HG03066 (cell line): ENCODE data around the gene HGFAC.
"Not testable (repeated sequence)": the region's sequence is repeated elsewhere in the genome, so short reads cannot be mapped to it uniquely, and the experiment has no call there.

Experiments
- ATAC-seq: cut with Tn5 transposase; IDR thresholded peaks from one replicate; pipeline ENCODE4 v1.9.1; 2021; ENCODE audit warnings: low read depth; ENCODE audit not compliant: unreplicated experiment

Gene HGFAC

GRCh38 chr4:3439391-3439790, 2.4 kb upstream of the HGFAC start:
- no peak for ATAC-seq

GRCh38 chr4:3440011-3440410, 1.8 kb upstream of the HGFAC start:
- no peak for ATAC-seq

- ATAC-seq: no peak
Measured at GRCh38 chr4:3440979-3441500, 728 bp upstream of the HGFAC start.

DNA sequence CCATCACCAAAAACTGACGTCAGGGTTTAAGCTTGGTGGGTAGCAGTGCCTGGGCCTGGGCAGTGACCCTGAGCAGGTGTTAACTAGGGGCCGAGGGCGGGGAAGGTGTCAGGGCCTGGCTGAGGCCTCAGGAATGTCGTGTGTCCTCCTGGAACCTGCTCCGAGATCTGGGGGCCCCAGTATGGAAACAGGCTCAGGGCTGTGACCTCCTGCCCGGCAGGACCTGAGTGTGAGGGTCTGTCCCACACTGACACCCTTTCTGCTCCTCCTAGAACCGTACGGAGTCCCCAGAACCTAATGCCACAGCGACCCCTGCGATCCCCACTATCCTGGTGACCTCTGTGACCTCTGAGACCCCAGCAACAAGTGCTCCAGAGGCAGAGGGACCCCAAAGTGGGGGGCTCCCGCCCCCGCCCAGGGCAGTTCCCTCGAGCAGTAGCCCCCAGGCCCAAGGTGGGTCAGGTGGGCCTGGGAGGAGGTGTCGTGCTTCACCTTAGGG, 741 bp downstream of the HGFAC start:
- ATAC-seq: no peak

- no peak for ATAC-seq
Measured at GRCh38 chr4:3442959-3443749, 1.4 kb downstream of the HGFAC start.

DNA sequence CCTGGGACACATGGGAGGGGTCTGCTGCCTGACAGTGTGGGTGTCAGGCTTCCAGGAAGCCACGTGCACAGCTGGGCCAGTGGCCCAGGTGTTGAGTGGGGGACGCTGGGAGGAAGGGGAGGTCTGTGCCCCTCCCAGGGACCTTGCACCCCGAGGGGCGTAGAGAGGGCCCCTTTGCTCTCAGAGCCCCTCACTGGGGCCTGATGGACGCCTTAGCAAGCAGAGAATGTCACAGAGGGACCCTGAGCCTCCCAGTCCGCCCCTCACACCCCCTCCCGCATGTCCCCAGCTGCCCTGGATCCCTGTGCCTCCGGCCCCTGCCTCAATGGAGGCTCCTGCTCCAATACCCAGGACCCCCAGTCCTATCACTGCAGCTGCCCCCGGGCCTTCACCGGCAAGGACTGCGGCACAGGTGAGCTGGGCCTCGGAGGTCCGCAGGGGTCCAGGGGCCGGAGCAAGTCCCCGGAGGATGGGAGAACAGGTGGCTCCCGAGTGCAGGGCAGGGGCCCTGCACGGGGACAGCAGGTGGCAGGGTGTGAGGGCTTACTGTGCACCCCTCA, 2.1 kb downstream of the HGFAC start:
- no peak for ATAC-seq

- no peak for ATAC-seq
Measured at GRCh38 chr4:3444351-3445110, 2.8 kb downstream of the HGFAC start.

DNA sequence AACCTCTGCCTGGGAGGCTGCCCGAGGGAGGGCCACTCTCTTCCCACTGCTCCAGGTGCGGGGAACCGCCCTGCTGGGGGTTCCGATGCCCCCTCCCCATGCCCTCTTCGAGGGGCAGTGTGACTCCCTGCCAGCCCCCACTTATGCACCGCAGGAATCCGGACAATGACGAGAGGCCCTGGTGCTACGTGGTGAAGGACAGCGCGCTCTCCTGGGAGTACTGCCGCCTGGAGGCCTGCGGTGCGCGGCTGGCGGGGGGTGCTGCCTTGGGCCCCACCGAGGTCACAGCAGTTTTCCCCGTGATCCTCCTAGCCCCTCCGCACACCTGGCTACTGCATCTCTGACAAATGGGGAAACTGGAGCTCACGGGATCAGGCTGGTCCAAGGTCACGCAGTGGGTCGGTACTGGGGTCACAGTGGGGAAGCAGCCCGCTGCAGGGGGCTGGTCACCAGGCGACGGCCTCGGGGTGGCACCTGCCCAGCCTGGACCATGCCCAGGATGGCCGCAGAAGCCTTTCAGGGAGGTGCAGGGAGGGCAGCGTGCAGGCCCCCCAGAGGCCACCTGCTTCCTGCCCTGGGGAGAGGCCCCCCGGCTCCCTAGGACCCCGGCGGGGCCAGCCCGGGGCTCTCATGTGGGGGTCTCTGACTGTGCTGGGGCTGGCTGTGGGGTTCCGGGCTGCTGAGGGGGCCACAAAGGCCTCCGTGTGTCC, 3.5 kb downstream of the HGFAC start:
- ATAC-seq: no peak

DNA sequence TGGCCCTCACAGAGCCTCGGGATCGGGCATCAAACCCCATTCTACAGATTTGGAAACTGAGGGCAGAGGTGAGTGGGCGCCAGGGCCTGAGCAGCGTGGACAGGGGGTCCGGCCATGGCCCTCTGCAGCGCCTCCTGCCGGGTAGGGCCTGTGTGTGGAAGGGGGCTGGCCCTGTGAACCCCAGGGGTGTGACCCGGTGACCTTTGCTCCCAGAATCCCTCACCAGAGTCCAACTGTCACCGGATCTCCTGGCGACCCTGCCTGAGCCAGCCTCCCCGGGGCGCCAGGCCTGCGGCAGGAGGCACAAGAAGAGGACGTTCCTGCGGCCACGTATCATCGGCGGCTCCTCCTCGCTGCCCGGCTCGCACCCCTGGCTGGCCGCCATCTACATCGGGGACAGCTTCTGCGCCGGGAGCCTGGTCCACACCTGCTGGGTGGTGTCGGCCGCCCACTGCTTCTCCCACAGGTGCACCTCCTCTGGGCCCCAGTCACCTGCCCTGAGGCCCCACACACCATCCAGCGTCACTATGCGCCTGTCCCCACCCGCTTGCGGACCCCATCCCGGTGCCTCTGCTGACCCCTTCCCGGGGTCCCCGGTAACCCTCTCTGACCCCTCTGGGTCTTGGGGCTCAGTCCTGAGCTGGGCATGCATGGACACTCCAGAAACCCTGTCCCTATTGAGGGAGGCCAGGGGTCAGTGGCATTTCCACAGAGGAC, 4.2 kb downstream of the HGFAC start:
- no peak for ATAC-seq

DNA sequence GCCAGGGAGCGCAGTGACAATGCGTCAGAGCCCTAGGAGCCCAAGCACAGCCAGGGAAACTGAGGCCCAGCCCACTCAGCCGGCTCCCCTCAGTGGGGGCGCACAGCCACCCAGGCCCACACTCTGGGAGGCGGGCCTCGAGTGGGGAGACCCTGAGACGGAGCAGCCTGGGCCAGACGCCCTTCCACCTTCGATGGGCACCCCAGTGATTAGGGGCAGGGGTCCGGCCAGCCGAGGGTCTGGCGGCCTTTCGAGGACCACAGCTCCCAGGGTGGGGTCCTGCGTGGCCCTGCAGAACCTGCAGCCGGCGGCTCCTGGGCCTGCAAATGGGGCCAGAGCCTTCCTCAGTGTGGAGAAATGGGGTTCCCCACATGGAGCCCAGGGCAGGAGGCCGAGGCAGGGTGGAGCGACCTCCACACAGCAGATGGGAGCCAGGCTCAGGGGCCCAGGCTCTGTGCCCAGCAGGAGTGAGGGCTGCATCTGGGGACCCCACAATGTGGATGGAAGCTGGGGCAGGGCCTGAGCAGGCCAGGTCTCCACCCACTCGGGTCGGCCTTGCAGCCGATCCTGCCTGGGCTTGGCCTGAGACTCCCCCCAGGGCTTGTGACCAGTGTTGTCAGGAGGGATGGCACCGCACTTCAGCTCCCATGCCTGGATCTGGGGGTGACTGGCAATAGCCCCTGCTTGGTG, 5.0 kb downstream of the HGFAC start:
- ATAC-seq: no peak

DNA sequence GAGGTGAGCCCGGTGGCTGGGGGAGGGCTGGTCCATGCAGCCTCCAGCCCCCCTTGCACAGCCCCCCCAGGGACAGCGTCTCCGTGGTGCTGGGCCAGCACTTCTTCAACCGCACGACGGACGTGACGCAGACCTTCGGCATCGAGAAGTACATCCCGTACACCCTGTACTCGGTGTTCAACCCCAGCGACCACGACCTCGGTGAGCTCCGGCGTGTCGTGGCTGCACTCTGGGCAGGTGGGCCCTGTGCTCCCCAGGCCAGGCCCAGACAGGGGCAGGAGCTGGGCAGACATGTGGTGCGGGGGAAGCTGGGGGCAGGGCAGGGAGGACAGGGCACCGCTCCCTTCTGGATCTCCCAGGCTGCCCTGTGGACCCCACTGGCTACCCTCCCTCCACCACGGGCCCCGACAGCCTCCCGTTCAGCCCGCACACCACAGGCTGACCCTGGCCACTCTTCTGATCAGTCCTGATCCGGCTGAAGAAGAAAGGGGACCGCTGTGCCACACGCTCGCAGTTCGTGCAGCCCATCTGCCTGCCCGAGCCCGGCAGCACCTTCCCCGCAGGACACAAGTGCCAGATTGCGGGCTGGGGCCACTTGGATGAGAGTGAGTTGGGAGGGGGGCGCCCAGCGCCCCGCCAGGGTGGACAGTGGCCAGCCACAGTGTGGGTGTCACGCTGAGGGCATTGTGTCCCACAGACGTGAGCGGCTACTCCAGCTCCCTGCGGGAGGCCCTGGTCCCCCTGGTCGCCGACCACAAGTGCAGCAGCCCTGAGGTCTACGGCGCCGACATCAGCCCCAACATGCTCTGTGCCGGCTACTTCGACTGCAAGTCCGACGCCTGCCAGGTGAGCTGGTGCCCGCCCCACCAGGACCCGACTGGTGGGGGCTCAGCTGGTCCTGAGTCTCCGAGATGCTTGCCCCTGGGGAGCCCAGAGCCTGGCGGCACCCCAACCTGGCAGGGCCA, 5.9 kb downstream of the HGFAC start:
- ATAC-seq: no peak

DNA sequence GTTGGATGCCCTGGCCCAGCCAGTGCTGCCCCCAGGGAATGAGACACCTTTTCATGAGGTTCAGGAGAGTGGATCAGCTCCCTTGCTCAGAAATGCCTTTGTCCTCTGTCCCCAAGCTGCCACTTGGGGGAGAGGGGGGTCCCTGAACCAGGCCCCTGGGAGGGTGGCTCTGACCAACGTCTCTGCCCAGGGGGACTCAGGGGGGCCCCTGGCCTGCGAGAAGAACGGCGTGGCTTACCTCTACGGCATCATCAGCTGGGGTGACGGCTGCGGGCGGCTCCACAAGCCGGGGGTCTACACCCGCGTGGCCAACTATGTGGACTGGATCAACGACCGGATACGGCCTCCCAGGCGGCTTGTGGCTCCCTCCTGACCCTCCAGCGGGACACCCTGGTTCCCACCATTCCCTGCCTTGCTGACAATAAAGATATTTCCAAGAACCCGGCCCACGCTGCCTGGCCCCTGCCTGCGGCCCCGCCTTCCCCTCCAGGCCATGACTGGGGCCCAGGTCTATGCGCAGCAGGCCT, 7.3 kb downstream of the HGFAC start:
- no peak for ATAC-seq

GRCh38 chr4:3449574-3450534, 8.1 kb downstream of the HGFAC start:
- no peak for ATAC-seq

DNA sequence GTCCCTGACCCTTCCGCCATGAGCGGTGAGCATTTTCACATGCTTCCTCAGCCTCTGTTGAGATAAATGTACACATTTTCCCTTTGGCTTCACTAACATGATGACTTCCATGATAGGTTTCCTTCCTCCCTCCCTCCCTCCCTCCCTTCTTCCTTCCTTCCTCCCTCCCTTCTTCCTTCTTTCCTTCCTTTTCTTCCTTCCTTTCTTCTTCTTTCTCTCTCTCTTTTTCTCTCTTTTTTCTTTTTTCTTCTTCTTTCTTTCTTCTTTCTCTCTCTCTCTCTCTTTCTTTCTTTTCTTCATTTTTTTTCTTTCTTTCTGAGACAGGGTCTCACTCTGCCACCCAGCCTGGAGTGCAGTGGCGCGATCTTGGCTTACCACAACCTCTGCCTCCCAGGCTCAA, 8.9 kb downstream of the HGFAC start:
- ATAC-seq: no peak

DNA sequence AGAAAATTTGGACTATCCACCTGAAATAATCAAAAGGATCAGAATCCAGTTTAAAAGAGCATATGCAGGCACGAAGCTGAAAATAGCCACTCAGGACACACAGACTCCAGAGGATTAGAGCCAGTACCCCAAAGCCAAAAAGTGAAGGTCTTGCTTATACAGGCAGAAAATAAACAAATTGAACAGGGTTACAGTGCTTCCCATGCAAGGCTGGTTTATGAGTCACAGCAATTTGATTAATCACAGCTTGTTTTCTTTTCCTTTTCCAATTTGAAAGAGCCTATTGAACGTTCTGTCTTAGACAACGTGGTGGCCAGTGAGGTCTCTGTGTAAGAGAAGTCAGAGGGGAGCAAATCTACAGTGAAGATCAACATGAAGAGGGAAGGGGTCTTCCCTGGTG, 10.2 kb downstream of the HGFAC start:
- no peak for ATAC-seq

GRCh38 chr4:3452376-3452775, 10.6 kb downstream of the HGFAC start:
- ATAC-seq: no peak

- ATAC-seq: not testable (repeated sequence)
Measured at GRCh38 chr4:3455596-3455995, 13.8 kb downstream of the HGFAC start.
